GM10266 (cell line): ENCODE data around the gene ZNF724.
"Not testable (repeated sequence)": the region's sequence is repeated elsewhere in the genome, so short reads cannot be mapped to it uniquely, and the experiment has no call there.

Source experiments
- DNase-seq: peaks from one replicate; pipeline ENCODE4 v3.0.0; 2012; ENCODE audit errors: extremely low spot score
- CTCF ChIP-seq: IDR thresholded peaks from 2 replicates; pipeline ENCODE4 v1.5.1; 2012; ENCODE audit warnings: mild to moderate bottlenecking, low read depth; ENCODE audit not compliant: control insufficient read depth, insufficient read depth; ENCODE audit errors: missing control alignments

ZNF724 gene

DNA sequence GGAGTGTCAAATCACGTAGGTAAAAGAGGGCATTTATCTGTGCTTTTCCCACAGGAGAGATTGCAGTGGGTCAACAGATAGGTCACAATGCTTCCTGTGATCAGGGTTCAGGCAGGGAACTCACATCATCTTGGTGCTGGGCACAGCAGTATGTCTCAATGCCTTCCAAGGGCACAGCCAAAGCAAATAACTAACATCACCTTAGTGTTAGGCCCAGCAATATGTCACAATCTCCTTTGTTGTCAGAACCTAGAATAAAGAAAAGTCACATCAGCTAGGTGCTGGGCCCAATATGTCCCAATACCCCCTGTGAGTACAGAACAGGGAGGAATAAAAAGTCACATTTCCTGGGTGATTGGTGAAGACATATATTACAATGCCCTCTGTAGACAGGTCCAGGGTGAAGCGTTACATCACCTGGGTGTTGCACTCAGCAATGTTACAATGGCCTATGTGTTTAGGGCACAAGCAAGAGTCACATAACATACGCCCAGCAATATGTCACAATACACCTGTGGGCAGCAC is 11.4 kb upstream of the ZNF724 start:
- DNase-seq: no peak

GRCh38 chr19:23260956-23261355 is 10.8 kb upstream of the ZNF724 start:
- no peak for TF ChIP-seq CTCF
- no peak for DNase-seq

More for the DNA sequence above, 11.4 kb upstream of the ZNF724 start:
- TF ChIP-seq CTCF: no peak

- TF ChIP-seq CTCF: no peak
Measured at GRCh38 chr19:23259961-23260360, 9.8 kb upstream of the ZNF724 start.

GRCh38 chr19:23255700-23256099 is 5.5 kb upstream of the ZNF724 start:
- TF ChIP-seq CTCF: no peak
- no peak for DNase-seq

More at GRCh38 chr19:23259961-23260360, 9.8 kb upstream of the ZNF724 start:
- no peak for DNase-seq

DNA sequence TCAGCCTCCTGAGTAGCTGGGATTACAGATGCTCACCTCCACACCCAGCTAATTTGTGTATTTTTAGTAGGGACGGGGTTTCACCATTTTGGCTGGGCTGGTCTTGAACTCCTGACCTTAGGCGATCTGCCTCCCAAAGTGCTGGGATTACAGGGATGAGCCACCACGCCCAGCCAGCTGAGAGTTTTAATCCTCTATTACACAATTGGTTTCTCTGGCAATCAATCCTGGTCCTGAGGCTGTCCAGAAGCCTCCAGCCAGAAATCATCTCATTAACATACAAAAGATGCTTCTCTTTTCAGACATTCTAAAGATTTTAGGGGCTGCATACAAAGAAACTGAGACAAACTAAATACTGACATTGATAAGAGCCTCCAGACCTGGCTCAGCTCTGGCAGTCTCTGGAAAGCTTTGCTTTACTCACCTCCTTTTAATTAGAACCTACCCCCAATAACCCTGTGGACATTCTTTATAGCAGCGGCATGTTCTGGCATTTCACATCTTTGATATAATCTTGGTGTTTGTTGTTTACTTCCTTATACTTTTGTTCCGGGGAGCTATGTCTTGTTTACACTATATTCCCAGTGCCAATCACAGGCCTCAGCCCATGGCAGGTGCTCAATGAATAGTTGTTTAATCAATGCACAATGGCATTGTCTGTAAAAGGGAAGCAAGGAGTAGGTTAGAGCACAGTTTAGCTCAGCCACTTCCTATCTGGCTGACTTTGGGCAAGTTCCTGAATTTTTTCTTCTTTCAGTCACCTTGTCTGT is 4.1 kb upstream of the ZNF724 start:
- no peak for TF ChIP-seq CTCF
- no peak for DNase-seq

GRCh38 chr19:23253256-23253655 is 3.1 kb upstream of the ZNF724 start:
- not testable (repeated sequence) for DNase-seq

DNA sequence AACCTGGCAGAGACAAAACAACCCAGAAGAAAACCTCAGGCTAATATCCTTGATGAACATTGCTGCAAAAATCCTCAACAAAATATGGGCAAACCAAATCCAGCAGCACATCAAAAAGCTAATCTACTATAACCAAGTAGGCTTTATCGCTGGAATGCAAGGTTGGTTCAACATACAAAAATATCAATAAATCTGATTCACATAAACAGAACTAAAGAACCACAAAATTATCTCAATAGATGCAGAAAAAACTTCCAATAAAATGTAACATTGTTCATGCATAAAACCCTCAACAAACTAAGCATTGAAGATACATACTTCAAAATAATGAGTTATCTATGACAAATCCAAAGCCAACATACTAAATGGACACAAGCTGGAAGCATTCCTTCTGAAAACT is 8.8 kb downstream of the ZNF724 start:
- no peak for TF ChIP-seq CTCF
- no peak for DNase-seq
